A549 (cell line): Measurements from ENCODE around the gene PPOX. TPM values are rescaled to one million over a fixed set of nuclear protein-coding genes. Genes with fewer than 3 reads are reported as not detected.
A peak's percentile ranks its signal among the peaks of the same experiment; 100 is the strongest.

Source experiments
- ATAC-seq, 2 experiments: fragments of 200-7000 bp in 1 of 2; fragments of >200 bp in 1 of 2; cut with Nextera tagmentation in 1 of 2; cut with Tn5 transposase in 1 of 2; 3 replicates each; pipeline versions ENCODE4 v1.8.0 to v1.9.1; 2018 to 2020; ENCODE audit warnings: mild to moderate bottlenecking in 1 of 2, moderate library complexity in 1 of 2
- CTCF ChIA-PET: fragments of 300-600 bp; sonication (Branson Sonifier 250); formaldehyde crosslinking; extraction: SDS; loops from one replicate; lab custom pipeline; 2021; ENCODE audit warnings: antibody characterized with exemption, inconsistent platforms; lab: Yijun Ruan, JAX
- POLR2A ChIA-PET: fragments of 350-600 bp; formaldehyde crosslinking; extraction: SDS; loops from one replicate; lab custom pipeline; 2021; ENCODE audit warnings: antibody characterized with exemption, inconsistent platforms; lab: Yijun Ruan, JAX
- DNase-seq, 2 experiments: peaks; one replicate each; pipeline versions ENCODE4 v3.0.0 to v3.0.0-alpha.2; 2011 to 2016; ENCODE audit warnings: low read depth in 1 of 2, low spot score in 1 of 2
- FAIRE-seq: peaks from 2 replicates; lab custom pipeline; 2011; peaks lifted over from hg19 to GRCh38; lab: Jason Lieb, UNC
- H3K27ac ChIP-seq, 2 experiments: fragments of >200 bp; sonication (Bioruptor Twin); formaldehyde crosslinking; 3 replicates each; pipeline ENCODE4 v1.5.1; 2016 to 2017
- H3K4me1 ChIP-seq: fragments of >200 bp; sonication (Bioruptor Twin); formaldehyde crosslinking; 3 replicates; pipeline ENCODE4 v1.6.1; 2016
- H3K4me2 ChIP-seq: fragments of >200 bp; sonication (Bioruptor Twin); formaldehyde crosslinking; 3 replicates; pipeline ENCODE4 v1.6.1; 2016
- H3K4me3 ChIP-seq: fragments of >200 bp; sonication (Bioruptor Twin); formaldehyde crosslinking; 3 replicates; pipeline ENCODE4 v1.5.1; 2016
- H3K9me3 ChIP-seq: fragments of >200 bp; sonication (Bioruptor Twin); formaldehyde crosslinking; 3 replicates; pipeline ENCODE4 v1.6.1; 2016
- BCL3 ChIP-seq: fragments of >200 bp; sonication (Bioruptor Twin); formaldehyde crosslinking; IDR thresholded peaks from 3 replicates; pipeline ENCODE4 v1.6.1; 2016
- CBX8 ChIP-seq: fragments of 200-600 bp; sonication (generic); IDR thresholded peaks from 2 replicates; pipeline ENCODE4 v1.6.1; 2016
- CHD4 ChIP-seq: fragments of 200-600 bp; sonication (generic); IDR thresholded peaks from 2 replicates; pipeline ENCODE4 v1.6.1; 2016; ENCODE audit warnings: antibody characterized with exemption, mild to moderate bottlenecking, borderline replicate concordance
- CTCF ChIP-seq: fragments of >200 bp; sonication (Bioruptor Twin); formaldehyde crosslinking; IDR thresholded peaks from 3 replicates; pipeline ENCODE4 v1.5.1; 2016
- EHF ChIP-seq: fragments of 250-450 bp; sonication (Bioruptor Pico); IDR thresholded peaks from 2 replicates; pipeline ENCODE4 v1.5.0; 2020; ENCODE audit warnings: mild to moderate bottlenecking
- FOSL2 ChIP-seq, 2 experiments: fragments of 450-650 bp in 1 of 2; fragments of >200 bp in 1 of 2; sonication (Bioruptor Twin) in 1 of 2; formaldehyde crosslinking; IDR thresholded peaks; 2 replicates each; pipeline versions ENCODE4 v1.5.0 to v1.6.1; 2016 to 2020; ENCODE audit warnings: mild to moderate bottlenecking in 1 of 2, moderate library complexity in 1 of 2
- FOXS1 ChIP-seq: fragments of 250-450 bp; sonication (Bioruptor Pico); IDR thresholded peaks from 2 replicates; pipeline ENCODE4 v1.5.0; 2020; ENCODE audit warnings: mild to moderate bottlenecking, moderate library complexity
- GATA3 ChIP-seq: IDR thresholded peaks from 2 replicates; pipeline ENCODE4 v1.6.1; 2012; ENCODE audit warnings: borderline replicate concordance
- HEYL ChIP-seq: fragments of 250-450 bp; sonication (Bioruptor Pico); IDR thresholded peaks from 2 replicates; pipeline ENCODE4 v1.8.0; 2021; ENCODE audit warnings: mild to moderate bottlenecking, moderate library complexity
- HOXA7 ChIP-seq: fragments of 250-450 bp; sonication (Bioruptor Pico); IDR thresholded peaks from 2 replicates; pipeline ENCODE4 v1.5.0; 2020; ENCODE audit warnings: mild to moderate bottlenecking, moderate library complexity
- HOXB5 ChIP-seq: fragments of 250-450 bp; sonication (Bioruptor Pico); IDR thresholded peaks from 2 replicates; pipeline ENCODE4 v1.5.0; 2020; ENCODE audit warnings: mild to moderate bottlenecking, moderate library complexity
- JUN ChIP-seq, 2 experiments: fragments of >200 bp; sonication (Bioruptor Twin); formaldehyde crosslinking; IDR thresholded peaks; 2 replicates in 1 of 2; 3 replicates in 1 of 2; pipeline ENCODE4 v1.6.1; 2016 to 2017
- KDM1A ChIP-seq: fragments of 200-600 bp; sonication (generic); IDR thresholded peaks from 2 replicates; pipeline ENCODE4 v1.6.1; 2016; ENCODE audit warnings: low read depth, mild to moderate bottlenecking
- KDM5A ChIP-seq: fragments of 200-600 bp; sonication (generic); IDR thresholded peaks from 2 replicates; pipeline ENCODE4 v1.6.1; 2016; ENCODE audit warnings: antibody characterized with exemption, mild to moderate bottlenecking
- MYC ChIP-seq: IDR thresholded peaks from 2 replicates; pipeline ENCODE4 v1.6.1; 2012; ENCODE audit warnings: mild to moderate bottlenecking, inconsistent platforms, low read length, improper control_type of control experiment, borderline replicate concordance
- NFE2L2 ChIP-seq: fragments of 150-350 bp; conservative IDR thresholded peaks from 2 replicates; pipeline ENCODE4 v1.6.1; 2014; ENCODE audit warnings: low read length
- NPAS2 ChIP-seq: fragments of 250-450 bp; sonication (Bioruptor Pico); IDR thresholded peaks from 2 replicates; pipeline ENCODE4 v1.8.0; 2022; ENCODE audit warnings: mild to moderate bottlenecking, moderate library complexity, borderline replicate concordance
- PHF8 ChIP-seq: fragments of 200-600 bp; sonication (generic); IDR thresholded peaks from 2 replicates; pipeline ENCODE4 v1.6.1; 2016; ENCODE audit warnings: low read depth, mild to moderate bottlenecking, antibody characterized with exemption, moderate library complexity, borderline replicate concordance
- POLR2A ChIP-seq: IDR thresholded peaks from 2 replicates; pipeline ENCODE4 v1.6.1; 2012; ENCODE audit warnings: mild to moderate bottlenecking, low read length
- RAD21 ChIP-seq, 2 experiments: fragments of >200 bp in 1 of 2; sonication (Bioruptor Twin) in 1 of 2; formaldehyde crosslinking in 1 of 2; IDR thresholded peaks in 1 of 2; conservative IDR thresholded peaks in 1 of 2; 2 replicates in 1 of 2; 3 replicates in 1 of 2; pipeline ENCODE4 v1.6.1; 2012 to 2018; ENCODE audit warnings: inconsistent platforms in 1 of 2
- RARB ChIP-seq: fragments of 250-450 bp; sonication (Bioruptor Pico); IDR thresholded peaks from 2 replicates; pipeline ENCODE4 v1.8.0; 2021; ENCODE audit warnings: mild to moderate bottlenecking, moderate library complexity
- RFX5 ChIP-seq: fragments of 450-650 bp; IDR thresholded peaks from 2 replicates; pipeline ENCODE4 v1.7.1; 2014; ENCODE audit warnings: antibody characterized with exemption, mild to moderate bottlenecking, moderate library complexity
- TFCP2L1 ChIP-seq: fragments of 250-450 bp; sonication (Bioruptor Pico); IDR thresholded peaks from 2 replicates; pipeline ENCODE4 v1.5.0; 2021; ENCODE audit warnings: mild to moderate bottlenecking
- ZC3H11A ChIP-seq: fragments of 450-650 bp; IDR thresholded peaks from 2 replicates; pipeline ENCODE4 v1.6.1; 2014; ENCODE audit warnings: antibody characterized with exemption, mild to moderate bottlenecking
- WGBS: methylation state at CpG from one replicate; pipeline ENCODE4 v1.1.6; 2017; ENCODE audit errors: missing lambda C conversion rate; 5-methylcytosine and 5-hydroxymethylcytosine counted together
- polyA plus RNA-seq, 4 experiments: library from polyadenylated mRNA; depleted of rRNA in 3 of 4; stranded (reverse); fragments of >200 nt; fragmentation: RNase III in 1 of 4; extraction: RNeasy Plus Mini Kit Qiagen cat#74134 plus additional on column Dnase treatment in 1 of 4; gene quantifications; 2 replicates in 3 of 4; 3 replicates in 1 of 4; pipeline ENCODE4 v1.2.3, GENCODE V29; 2011 to 2017
- TF ChIP-seq, protein P1 (sequence below): fragments of >200 bp; sonication (Bioruptor Twin); formaldehyde crosslinking; IDR thresholded peaks from 2 replicates; pipeline ENCODE4 v1.6.1; 2016
- TF ChIP-seq, protein P2 (sequence below): IDR thresholded peaks from 2 replicates; pipeline ENCODE4 v1.6.1; 2012; ENCODE audit warnings: low read depth, borderline replicate concordance
- TF ChIP-seq, protein P3 (sequence below): IDR thresholded peaks from 2 replicates; pipeline ENCODE4 v1.6.1; 2012

Gene PPOX
- polyA plus RNA-seq, 2 of the 4 experiments (the other 2 are of a cell fraction), result 13.8 to 14.1 TPM

DNA sequence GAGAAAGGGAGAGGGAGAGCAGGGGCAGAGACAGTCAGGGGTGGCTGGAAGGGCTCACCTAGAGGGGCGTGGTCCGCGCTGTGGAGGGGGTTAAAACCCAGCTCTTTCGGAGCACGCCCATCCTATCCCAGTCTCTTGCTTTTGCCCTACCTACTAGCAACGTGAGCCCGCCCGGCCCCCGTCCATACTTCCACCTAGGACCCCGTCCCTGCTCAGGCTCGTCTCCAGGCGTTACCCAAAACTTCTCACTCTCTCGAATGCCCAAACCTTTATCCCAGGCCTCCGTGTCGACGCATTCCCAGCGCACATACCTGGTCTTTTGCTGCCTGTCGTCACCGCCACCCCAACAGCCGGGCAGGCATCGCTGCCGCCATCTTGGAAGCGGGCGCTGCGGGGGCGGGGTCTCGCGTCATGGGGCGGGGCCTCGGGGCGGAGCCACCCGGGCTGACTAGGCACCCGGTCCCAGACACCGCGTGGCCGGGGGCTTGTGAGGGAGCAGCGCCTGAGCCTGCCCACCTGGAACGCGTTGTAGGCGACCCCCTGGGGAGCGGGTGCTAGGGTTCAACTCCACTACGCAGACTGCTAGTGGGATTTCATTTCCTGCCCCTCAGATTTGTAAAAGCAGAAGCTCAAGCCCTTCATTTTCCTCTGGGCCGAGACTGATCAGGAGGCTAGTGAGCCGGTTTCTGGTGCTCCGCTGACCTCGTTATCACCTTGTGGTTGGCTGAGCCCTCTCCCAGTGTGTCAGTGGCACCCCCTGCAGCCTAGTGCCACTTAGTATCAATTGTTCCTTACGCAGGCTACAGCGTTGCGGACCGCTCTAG, 11.1 kb downstream of the PPOX start, which contains the start of gene B4GALT3:
Gene B4GALT3, minus strand, starts transcription at position 396 of the 824 bp plus-strand sequence. CDS start 1,447 bp downstream, outside the sequence.
- peak; percentile 91 to 96 for ATAC-seq
- CTCF ChIA-PET, result interaction anchor here (0.6 to 2.1 kb wide), 4 partner anchors 14 to 205 kb away, joined by 3 to 6 read pairs (median 4); no protein-coding TSS in a partner anchor
- Histone ChIP-seq H3K9me3 (no peaks in the 10 kb centered on the region), H3K4me2 (peak within 1 kb of the TSS; percentile 93), H3K4me3 (peak within 1 kb of the TSS; percentile 63), H3K27ac (peak within 1 kb of the TSS; percentile 83 to 91), H3K4me1 (peaks cover 16% of the 10 kb centered on the region)
- TF ChIP-seq RARB (no peak), NPAS2 (CRISPR knock-in tag) (no peak), KDM1A (no peak), KDM5A (0 out of 2 replicates have a peak, but pooled peaks have one; percentile 44), MYC (peak; percentile 97), NFE2L2 (no peak), RFX5 (no peak), GATA3 (no peak), CBX8 (no peak), HOXB5 (CRISPR knock-in tag) (0 out of 2 replicates have a peak, but pooled peaks have one; percentile 46), CTCF (no peak), HEYL (CRISPR knock-in tag) (no peak), POLR2A (peak; percentile 98), FOXS1 (CRISPR knock-in tag) (no peak), RAD21 (conservative IDR thresholded peaks at IDR 0.05 in 1 of 2, IDR thresholded peaks at IDR 0.05 in 1 of 2) (no peak), BCL3 (peak; percentile 74; the same call in 2 of the 3 replicates), EHF (0 out of 2 replicates have a peak, but pooled peaks have one; percentile 40), HOXA7 (no peak), PHF8 (peak; percentile 87), JUN (IDR thresholded peaks at IDR 0.05) (peak; percentile 72 to 81; a peak in 4 of 5 replicates), FOSL2 (IDR thresholded peaks at IDR 0.05) (no peak), FOSL2 (CRISPR knock-in tag; IDR thresholded peaks at IDR 0.05) (no peak), TFCP2L1 (peak; percentile 15; the same call in 1 of the 2 replicates), ZC3H11A (no peak), CHD4 (no peak)
- TF ChIP-seq, protein P1, sequence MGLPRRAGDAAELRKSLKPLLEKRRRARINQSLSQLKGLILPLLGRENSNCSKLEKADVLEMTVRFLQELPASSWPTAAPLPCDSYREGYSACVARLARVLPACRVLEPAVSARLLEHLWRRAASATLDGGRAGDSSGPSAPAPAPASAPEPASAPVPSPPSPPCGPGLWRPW, result no peak
- TF ChIP-seq, protein P2, sequence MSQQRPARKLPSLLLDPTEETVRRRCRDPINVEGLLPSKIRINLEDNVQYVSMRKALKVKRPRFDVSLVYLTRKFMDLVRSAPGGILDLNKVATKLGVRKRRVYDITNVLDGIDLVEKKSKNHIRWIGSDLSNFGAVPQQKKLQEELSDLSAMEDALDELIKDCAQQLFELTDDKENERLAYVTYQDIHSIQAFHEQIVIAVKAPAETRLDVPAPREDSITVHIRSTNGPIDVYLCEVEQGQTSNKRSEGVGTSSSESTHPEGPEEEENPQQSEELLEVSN, result peak; percentile 82
- TF ChIP-seq, protein P3, sequence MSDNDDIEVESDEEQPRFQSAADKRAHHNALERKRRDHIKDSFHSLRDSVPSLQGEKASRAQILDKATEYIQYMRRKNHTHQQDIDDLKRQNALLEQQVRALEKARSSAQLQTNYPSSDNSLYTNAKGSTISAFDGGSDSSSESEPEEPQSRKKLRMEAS, result peak; percentile 97
- no peak for FAIRE-seq
- peak; percentile 81 to 93 for DNase-seq
- POLR2A ChIA-PET, result interaction anchor here (0.8 to 2.2 kb wide), 6 partner anchors 10 to 48 kb away, joined by 3 to 25 read pairs (median 4); partner anchors contain the start of genes DEDD, PPOX, TOMM40L and UFC1
- WGBS, result 15% methylated on average over 29 of the region's 50 CpGs
